Left lung (tissue), 14 donors: ENCODE measurements around the gene CRB2. TPM values are rescaled to one million over a fixed set of nuclear protein-coding genes. Genes with fewer than 3 reads are reported as not detected.

Experiments
- ATAC-seq: fragments of 200-7000 bp; cut with Tn5 transposase; one replicate; pipeline ENCODE4 v1.9.1; 2020; ENCODE audit warnings: moderate library complexity
- DNase-seq, 4 donors: peaks; one replicate each; pipeline ENCODE4 v3.0.0-alpha.2; 2013 to 2020
- H3K27ac ChIP-seq, 2 donors: fragments of 200-600 bp; sonication (generic) in 1 of 2; one replicate each; pipeline versions ENCODE4 v1.5.0 to v1.8.0; 2020 to 2021
- H3K27me3 ChIP-seq, 2 donors: fragments of 200-600 bp; sonication (generic) in 1 of 2; one replicate each; pipeline versions ENCODE4 v1.5.0 to v1.8.0; 2020 to 2021
- H3K36me3 ChIP-seq, 2 donors: fragments of 200-600 bp; sonication (generic) in 1 of 2; one replicate each; pipeline versions ENCODE4 v1.5.0 to v1.8.0; 2020 to 2021
- H3K4me1 ChIP-seq, 2 donors: fragments of 200-600 bp; one replicate each; pipeline ENCODE4 v1.8.0; 2021
- H3K4me3 ChIP-seq, 2 donors: fragments of 200-600 bp; sonication (generic) in 1 of 2; one replicate each; pipeline versions ENCODE4 v1.5.0 to v1.8.0; 2020 to 2021; ENCODE audit warnings: mild to moderate bottlenecking in 1 of 2
- H3K9me3 ChIP-seq, 2 donors: fragments of 200-600 bp; sonication (generic) in 1 of 2; one replicate each; pipeline versions ENCODE4 v1.5.0 to v1.8.0; 2020 to 2021
- CTCF ChIP-seq, 2 donors: fragments of 200-600 bp; sonication (generic) in 1 of 2; IDR thresholded peaks; one replicate each; pipeline versions ENCODE4 v1.5.0 to v1.8.0; 2021; ENCODE audit warnings: antibody characterized with exemption in 2 of 2
- intact Hi-C, 2 donors: fragments of 100-400 bp; cut with DNase I; formaldehyde crosslinking; loops; one replicate each; pipeline versions ENCODE4 v1.11.2 to v1.14.2; 2022
- long read RNA-seq, 12 donors: library from polyadenylated mRNA in 2 of 12; unstranded in 2 of 12; transcript quantifications; one replicate each; pipeline ENCODE4 v2.0.0 and lab custom pipeline, GENCODE V29; 2019 to 2026
- polyA plus RNA-seq, 6 donors: library from polyadenylated mRNA; unstranded; fragments of 120-200 nt; gene quantifications; one replicate each; pipeline ENCODE4 v1.2.1, GENCODE V29; 2013; ENCODE audit not compliant: insufficient read length in 6 of 6
- total RNA-seq, 2 donors: library from RNA; stranded (reverse); fragmentation: NEBNext Ultra II Directional; extraction: Animal tissue kit (Norgen Biotek cat#: 25700); gene quantifications; one replicate each; pipeline ENCODE4 v1.2.1, GENCODE V29; 2021
- donor health status: DM: no; HTN: yes; CAD: no.
- donor health status: DM: no; HTN: no; CAD: no.

CRB2 gene
- total RNA-seq: under 1 TPM; 0.08 to 0.09 TPM
- polyA plus RNA-seq: under 1 TPM; 0.21 to 0.58 (median 0.44) TPM
- long read RNA-seq, donor 1: 0 reads
- long read RNA-seq, donor 2, partial matches to known transcripts: 5 of 5 reads
- long read RNA-seq, donor 2, other reads (novel, unspliced or antisense): 0 of 5 reads
- long read RNA-seq, donor 3: 0 reads
- long read RNA-seq, donor 4: 0 reads
- long read RNA-seq, donor 5: 0 reads
- long read RNA-seq, donor 6: 0 reads
- long read RNA-seq, donor 7: 0 reads
- long read RNA-seq, donor 8: 0 reads
- long read RNA-seq, donor 9: 0 reads
- long read RNA-seq, donor 10: 0 reads
- long read RNA-seq, donor 11, full-length matches to known transcripts: 2 of 2 reads
- long read RNA-seq, donor 11, partial matches to known transcripts: 0 of 2 reads
- long read RNA-seq, donor 11, other reads (novel, unspliced or antisense): 0 of 2 reads
- long read RNA-seq, donor 12: 0 reads

GRCh38 chr9:123355761-123356431, at the start of gene CRB2:
CRB2 (plus strand) TSS chr9:123356197; CDS start chr9:123356261, 64 bp downstream.
- Histone ChIP-seq H3K27ac (no peak within 1 kb of the TSS), H3K27me3 (peaks cover 0 to 48% of the 10 kb centered on the region in 2 donors), H3K9me3 (no peaks in the 10 kb centered on the region), H3K4me3 (no peak within 1 kb of the TSS), H3K36me3 (no peaks in the 10 kb centered on the region), H3K4me1 (peaks cover 0 to 5% of the 10 kb centered on the region in 2 donors)
- DNase-seq (no peak), ATAC-seq (no peak)
- intact Hi-C loops: loop anchor here in 1 of 2 donors (10.0 kb wide), 1 partner anchor 271 kb away; no protein-coding TSS in a partner anchor
- TF ChIP-seq CTCF (IDR thresholded peaks at IDR 0.05): no peak

GRCh38 chr9:123309611-123310010, 46.4 kb upstream of the CRB2 start:
- Histone ChIP-seq H3K4me1 (no peaks in the 10 kb centered on the region), H3K4me3 (no peak overlapping the region), H3K9me3 (no peaks in the 10 kb centered on the region), H3K27ac (no peak overlapping the region), H3K36me3 (no peaks in the 10 kb centered on the region), H3K27me3 (no peaks in the 10 kb centered on the region)
- ATAC-seq (no peak), DNase-seq (no peak)
- intact Hi-C loops: no loop called here
- no peak for TF ChIP-seq CTCF (IDR thresholded peaks at IDR 0.05)

GRCh38 chr9:123310551-123311249, 45.3 kb upstream of the CRB2 start:
- TF ChIP-seq CTCF (IDR thresholded peaks at IDR 0.05): no peak
- intact Hi-C loops: no loop called here
- no peak for ATAC-seq
- no peak overlapping the region for H3K4me3 ChIP-seq
- H3K9me3 ChIP-seq: no peaks in the 10 kb centered on the region
- H3K27me3 ChIP-seq: no peaks in the 10 kb centered on the region
- no peaks in the 10 kb centered on the region for H3K36me3 ChIP-seq
- no peak overlapping the region for H3K27ac ChIP-seq
- no peak for DNase-seq
- H3K4me1 ChIP-seq: no peaks in the 10 kb centered on the region

- no peak for TF ChIP-seq CTCF (IDR thresholded peaks at IDR 0.05)
- no peaks in the 10 kb centered on the region for H3K36me3 ChIP-seq
- no peaks in the 10 kb centered on the region for H3K9me3 ChIP-seq
- no peaks in the 10 kb centered on the region for H3K27me3 ChIP-seq
- H3K4me1 ChIP-seq: no peaks in the 10 kb centered on the region
- DNase-seq (no peak), ATAC-seq (no peak)
- no peak overlapping the region for H3K27ac ChIP-seq
- no peak overlapping the region for H3K4me3 ChIP-seq
- intact Hi-C loops: no loop called here
Measured at GRCh38 chr9:123311250-123311752, 44.7 kb upstream of the CRB2 start.
